Fibroblast of lung (primary cell): ENCODE data around the gene AQP2.

Experiments used
- CTCF ChIP-seq, 2 donors: IDR thresholded peaks in 1 of 2; conservative IDR thresholded peaks in 1 of 2; 1 replicate in 1 of 2; 2 replicates in 1 of 2; pipeline ENCODE4 v1.5.1; 2011 to 2012; ENCODE audit warnings: low read length in 2 of 2, control low read depth in 1 of 2, inconsistent platforms in 1 of 2, low read depth in 1 of 2, mild to moderate bottlenecking in 1 of 2
- EZH2 ChIP-seq: IDR thresholded peaks from 2 replicates; pipeline ENCODE4 v1.5.1; 2012; ENCODE audit warnings: low read length, control low read depth, mild to moderate bottlenecking; ENCODE audit errors: missing control alignments

- TF ChIP-seq CTCF (conservative IDR thresholded peaks at IDR 0.05 in 1 of 2, IDR thresholded peaks at IDR 0.05 in 1 of 2; ENCODE audit: low read depth in 1 of 2, low read length in 2 of 2), result no peak
- no peak for TF ChIP-seq EZH2
These were observed 33.3 kb upstream of the AQP2 start for GRCh38 chr12:49917166-49917787.
